ENCODE results near the gene GMDS. TPM values are rescaled to one million over a fixed set of nuclear protein-coding genes. Genes with fewer than 3 reads are reported as not detected.

Gene GMDS
- total and polyA plus RNA-seq, 2 of the 8 experiments (the other 6 are each of a cell fraction or from before 2014, with no cell fraction given), result 16.8 to 50.0 TPM

- peaks cover 3 to 14% (median 5%) of the 10 kb centered on the region in 4 experiments; a peak in 5 of 7 replicates for H3K4me1 ChIP-seq (replicated peaks in 1 of 4; ENCODE audit: control insufficient read depth in 3 of 4, insufficient read depth in 4 of 4, low read length in 3 of 4)
- FAIRE-seq (no peak), DNase-seq (ENCODE audit: low read depth in 1 of 2, low spot score in 2 of 2) (no peak)
- no peaks in the 10 kb centered on the region; the same call in 1 of the 2 replicates for H3K79me1 ChIP-seq (ENCODE audit: low read depth, low read length)
- H3K79me2 ChIP-seq (ENCODE audit: control insufficient read depth in 1 of 2, insufficient read depth in 2 of 2, low read length in 2 of 2), result no peaks in the 10 kb centered on the region
- no peaks in the 10 kb centered on the region for H3K23me2 ChIP-seq (ENCODE audit: low read depth, low read length)
- WGBS, 2 experiments (ENCODE audit: extremely low coverage in 1 of 2, insufficient coverage in 1 of 2, insufficient read length in 1 of 2, insufficient replicate concordance in 2 of 2, low coverage in 1 of 2, low lambda C conversion rate in 2 of 2, missing lambda C conversion rate in 1 of 2), result 89% methylated on average over 7 of the region's 7 CpGs; no CpG with 5 or more reads in 1 of the 2 experiments
- no peak overlapping the region for H2BK120ac ChIP-seq (replicated peaks; ENCODE audit: low read depth, low read length)
- no peak overlapping the region for H2BK15ac ChIP-seq (ENCODE audit: low read length)
- no peak overlapping the region for H2BK12ac ChIP-seq (ENCODE audit: low read depth, low read length)
- H3K4me2 ChIP-seq (ENCODE audit: insufficient read depth in 1 of 2, low read depth in 2 of 2, low read length in 2 of 2), result no peak overlapping the region
- H3K4ac ChIP-seq (replicated peaks; ENCODE audit: insufficient read length, low read depth, low read length), result no peak overlapping the region
- CTCF ChIA-PET (ENCODE audit: partially characterized antibody), result interaction anchor here (0.6 to 1.3 kb wide), 5 partner anchors 9 to 641 kb away, joined by 3 to 4 read pairs (median 3); no protein-coding TSS in a partner anchor
- H3K27ac ChIP-seq (ENCODE audit: low read depth, low read length), result no peak overlapping the region
- no peak overlapping the region for H3K23ac ChIP-seq (ENCODE audit: insufficient read length)
- H2AK5ac ChIP-seq (ENCODE audit: low read depth, low read length), result no peak overlapping the region; the same call in 1 of the 2 replicates
- no peak overlapping the region for H3K14ac ChIP-seq (ENCODE audit: insufficient read length)
- no peak overlapping the region for H3K4me3 ChIP-seq (ENCODE audit: extremely low read depth in 1 of 4, insufficient read depth in 2 of 4, low read depth in 3 of 4, low read length in 4 of 4)
- H3K18ac ChIP-seq (ENCODE audit: extremely low read depth, low read length), result peak overlapping the region; percentile 3; the same call in 1 of the 2 replicates
- no peak overlapping the region for H3K9ac ChIP-seq (replicated peaks in 1 of 4; ENCODE audit: extremely low read depth in 1 of 4, low read depth in 3 of 4, low read length in 3 of 4)
- POLR2A ChIA-PET (ENCODE audit: partially characterized antibody), result no interaction called here
- H3K9me3 ChIP-seq (ENCODE audit: insufficient read depth in 2 of 2, low read depth in 1 of 2, low read length in 1 of 2), result no peaks in the 10 kb centered on the region
- H4K20me1 ChIP-seq (replicated peaks in 1 of 2; ENCODE audit: control insufficient read depth in 1 of 2, insufficient read depth in 2 of 2, low read length in 2 of 2), result no peaks in the 10 kb centered on the region
- H2AFZ ChIP-seq (ENCODE audit: low read length), result no peak overlapping the region
- no peak overlapping the region for H3K56ac ChIP-seq (replicated peaks; ENCODE audit: insufficient read length, low read depth, low read length)
- H2BK20ac ChIP-seq (ENCODE audit: low read length), result 0 out of 2 replicates have a peak overlapping the region, but pooled peaks have one; percentile 11
- no peak overlapping the region for H2BK5ac ChIP-seq (ENCODE audit: low read depth, low read length)
- H4K91ac ChIP-seq (replicated peaks; ENCODE audit: insufficient read length, low read length), result no peak overlapping the region
- H3K36me3 ChIP-seq (ENCODE audit: control insufficient read depth in 2 of 4, insufficient read depth in 4 of 4, low read length in 3 of 4), result no peaks in the 10 kb centered on the region
- no peak overlapping the region for H4K8ac ChIP-seq (ENCODE audit: extremely low read depth, insufficient read depth, low read length)
- no peaks in the 10 kb centered on the region for H3K27me3 ChIP-seq (replicated peaks in 1 of 4; ENCODE audit: control insufficient read depth in 3 of 4, extremely low read depth in 1 of 4, insufficient read depth in 3 of 4, low read length in 3 of 4)
- no peak overlapping the region for H4K5ac ChIP-seq (ENCODE audit: insufficient read length, low read depth, low read length)
- TF ChIP-seq KDM1A (IDR thresholded peaks at IDR 0.05; ENCODE audit: borderline replicate concordance, low read length), result no peak
- TF ChIP-seq ATF2 (IDR thresholded peaks at IDR 0.05; ENCODE audit: low read length), result no peak
- no peak for TF ChIP-seq ASH2L (IDR thresholded peaks at IDR 0.05; ENCODE audit: low read length)
- no peak for TF ChIP-seq GABPA (IDR thresholded peaks at IDR 0.05; ENCODE audit: borderline replicate concordance, insufficient read depth, low read length)
- TF ChIP-seq JUN (IDR thresholded peaks at IDR 0.05; ENCODE audit: low read depth, low read length), result no peak
- TF ChIP-seq YY1 (IDR thresholded peaks at IDR 0.05; ENCODE audit: low read depth, low read length), result no peak
- no peak for TF ChIP-seq SUZ12 (IDR thresholded peaks at IDR 0.05; ENCODE audit: low read length)
- no peak for TF ChIP-seq SP4 (IDR thresholded peaks at IDR 0.05; ENCODE audit: low read length)
- TF ChIP-seq EGR1 (IDR thresholded peaks at IDR 0.05; ENCODE audit: borderline replicate concordance, low read depth, low read length), result no peak
- TF ChIP-seq SIN3A (conservative IDR thresholded peaks at IDR 0.05 in 1 of 2, IDR thresholded peaks at IDR 0.05 in 1 of 2; ENCODE audit: low read depth in 1 of 2, low read length in 2 of 2), result no peak
- no peak for TF ChIP-seq MAFK (IDR thresholded peaks at IDR 0.05; ENCODE audit: low read depth, low read length)
- no peak for TF ChIP-seq CHD1 (IDR thresholded peaks at IDR 0.05; ENCODE audit: low read depth, low read length)
Observed at GRCh38 chr6:1729133-1729749, 516.2 kb downstream of the GMDS start.
